SIG-M5 (cell line): ENCODE data around the gene IFNG.

ENCODE experiments used
- DNase-seq: peaks from one replicate; lab custom pipeline; 2025; lab: John Stamatoyannopoulos, UW

The IFNG gene

GRCh38 chr12:68166317-68166831 lies 6.8 kb upstream of the IFNG start:
- DNase-seq = no peak

- no peak for DNase-seq
Measured at GRCh38 chr12:68163560-68164081, 4.1 kb upstream of the IFNG start.

- no peak for DNase-seq
Measured at GRCh38 chr12:68162374-68162773, 2.8 kb upstream of the IFNG start.

GRCh38 chr12:68158432-68158831 lies 1.1 kb downstream of the IFNG start:
- DNase-seq = no peak

GRCh38 chr12:68157380-68157779 lies 2.2 kb downstream of the IFNG start:
- DNase-seq = no peak

GRCh38 chr12:68156636-68157035 lies 2.9 kb downstream of the IFNG start:
- DNase-seq = no peak

- no peak for DNase-seq
Measured at GRCh38 chr12:68154779-68155178, 4.8 kb downstream of the IFNG start.

- DNase-seq = no peak
Measured at GRCh38 chr12:68148261-68148951, 11.1 kb downstream of the IFNG start.

GRCh38 chr12:68140556-68140955 lies 19.0 kb downstream of the IFNG start:
- no peak for DNase-seq

- no peak for DNase-seq
Measured at GRCh38 chr12:68139941-68140340, 19.6 kb downstream of the IFNG start.

- DNase-seq = no peak
Measured at GRCh38 chr12:68139001-68139400, 20.5 kb downstream of the IFNG start.

- no peak for DNase-seq
Measured at GRCh38 chr12:68138480-68138879, 21.1 kb downstream of the IFNG start.

GRCh38 chr12:68137335-68137830 lies 22.2 kb downstream of the IFNG start:
- no peak for DNase-seq

- no peak for DNase-seq
Measured at GRCh38 chr12:68135520-68135919, 24.0 kb downstream of the IFNG start.

GRCh38 chr12:68131867-68132414 lies 27.6 kb downstream of the IFNG start:
- DNase-seq = no peak

GRCh38 chr12:68129979-68130378 lies 29.6 kb downstream of the IFNG start:
- no peak for DNase-seq

GRCh38 chr12:68122236-68122920 lies 37.2 kb downstream of the IFNG start:
- DNase-seq = no peak

GRCh38 chr12:68121143-68121542 lies 38.4 kb downstream of the IFNG start:
- DNase-seq = no peak

- no peak for DNase-seq
Measured at GRCh38 chr12:68119724-68120211, 39.8 kb downstream of the IFNG start.

GRCh38 chr12:68119250-68119649 lies 40.3 kb downstream of the IFNG start:
- DNase-seq = no peak

GRCh38 chr12:68118096-68118755 lies 41.3 kb downstream of the IFNG start:
- DNase-seq = no peak

- DNase-seq = no peak
Measured at GRCh38 chr12:68117661-68118060, 41.9 kb downstream of the IFNG start.
